ENCODE measurements around the gene SLC25A30. TPM values are rescaled to one million over a fixed set of nuclear protein-coding genes. Genes with fewer than 3 reads are reported as not detected.

Gene SLC25A30
- total RNA-seq, 6 experiments from 2014 or later = 16.5 to 27.2 (median 18.8) TPM

DNA sequence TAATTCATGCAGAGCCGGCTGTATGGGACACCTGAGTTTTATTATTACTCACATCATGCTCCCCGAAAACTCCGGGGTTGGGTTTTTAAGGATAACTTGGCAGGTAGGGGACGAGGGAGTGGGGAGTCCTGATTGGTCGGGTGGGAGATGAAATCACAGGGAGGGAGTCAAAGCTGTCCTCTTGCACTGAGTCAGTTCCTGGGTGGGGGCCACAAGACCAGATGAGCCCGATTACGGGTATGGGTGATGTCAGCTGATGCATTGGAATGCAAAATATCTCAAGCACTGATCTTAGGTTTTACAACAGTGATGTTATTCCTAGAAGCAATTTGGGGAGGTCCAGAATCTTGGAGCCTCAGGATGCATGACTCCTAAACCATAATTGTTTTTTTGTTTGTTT, 28.0 kb upstream of the SLC25A30 start:
- Mint-ChIP-seq H3K4me3 (no peak overlapping the region), H3K9me3 (no peaks in the 10 kb centered on the region), H3K27me3 (ENCODE audit: insufficient read depth) (peaks cover 14% of the 10 kb centered on the region), H3K27ac (no peak overlapping the region; the same call in 1 of the 2 replicates), H3K36me3 (ENCODE audit: low read depth) (no peaks in the 10 kb centered on the region), H3K4me1 (ENCODE audit: low read depth) (peaks cover 21% of the 10 kb centered on the region)
- peak; percentile 76 for DNase-seq
- TF ChIP-seq, protein P1, sequence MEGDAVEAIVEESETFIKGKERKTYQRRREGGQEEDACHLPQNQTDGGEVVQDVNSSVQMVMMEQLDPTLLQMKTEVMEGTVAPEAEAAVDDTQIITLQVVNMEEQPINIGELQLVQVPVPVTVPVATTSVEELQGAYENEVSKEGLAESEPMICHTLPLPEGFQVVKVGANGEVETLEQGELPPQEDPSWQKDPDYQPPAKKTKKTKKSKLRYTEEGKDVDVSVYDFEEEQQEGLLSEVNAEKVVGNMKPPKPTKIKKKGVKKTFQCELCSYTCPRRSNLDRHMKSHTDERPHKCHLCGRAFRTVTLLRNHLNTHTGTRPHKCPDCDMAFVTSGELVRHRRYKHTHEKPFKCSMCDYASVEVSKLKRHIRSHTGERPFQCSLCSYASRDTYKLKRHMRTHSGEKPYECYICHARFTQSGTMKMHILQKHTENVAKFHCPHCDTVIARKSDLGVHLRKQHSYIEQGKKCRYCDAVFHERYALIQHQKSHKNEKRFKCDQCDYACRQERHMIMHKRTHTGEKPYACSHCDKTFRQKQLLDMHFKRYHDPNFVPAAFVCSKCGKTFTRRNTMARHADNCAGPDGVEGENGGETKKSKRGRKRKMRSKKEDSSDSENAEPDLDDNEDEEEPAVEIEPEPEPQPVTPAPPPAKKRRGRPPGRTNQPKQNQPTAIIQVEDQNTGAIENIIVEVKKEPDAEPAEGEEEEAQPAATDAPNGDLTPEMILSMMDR (IDR thresholded peaks at IDR 0.05) = no peak

DNA sequence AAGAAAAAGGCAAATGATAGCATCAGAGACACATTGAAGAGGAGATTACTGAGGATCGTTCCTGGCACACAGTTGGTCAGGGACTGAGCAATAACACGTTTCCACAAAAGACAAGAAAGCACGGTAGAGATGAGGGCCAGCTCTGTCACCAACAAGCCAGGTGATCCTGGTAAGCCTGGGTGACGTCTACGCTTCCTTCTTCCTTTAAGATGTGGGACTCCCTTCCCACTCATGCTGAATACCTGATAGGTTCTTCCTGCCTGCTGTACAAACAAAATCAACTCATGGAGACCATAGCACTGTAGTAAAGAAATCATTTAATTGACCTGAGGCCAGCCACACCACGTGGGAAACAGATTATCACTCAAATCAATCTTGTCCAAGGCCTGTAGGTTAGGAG, 26.9 kb upstream of the SLC25A30 start:
- Mint-ChIP-seq H3K9me3 (no peaks in the 10 kb centered on the region), H3K4me1 (ENCODE audit: low read depth) (peaks cover 30% of the 10 kb centered on the region), H3K27ac (no peak overlapping the region), H3K36me3 (ENCODE audit: low read depth) (no peaks in the 10 kb centered on the region), H3K4me3 (no peak overlapping the region), H3K27me3 (ENCODE audit: insufficient read depth) (peaks cover 13% of the 10 kb centered on the region)
- TF ChIP-seq, protein P1 (IDR thresholded peaks at IDR 0.05) = no peak
- no peak for DNase-seq

DNA sequence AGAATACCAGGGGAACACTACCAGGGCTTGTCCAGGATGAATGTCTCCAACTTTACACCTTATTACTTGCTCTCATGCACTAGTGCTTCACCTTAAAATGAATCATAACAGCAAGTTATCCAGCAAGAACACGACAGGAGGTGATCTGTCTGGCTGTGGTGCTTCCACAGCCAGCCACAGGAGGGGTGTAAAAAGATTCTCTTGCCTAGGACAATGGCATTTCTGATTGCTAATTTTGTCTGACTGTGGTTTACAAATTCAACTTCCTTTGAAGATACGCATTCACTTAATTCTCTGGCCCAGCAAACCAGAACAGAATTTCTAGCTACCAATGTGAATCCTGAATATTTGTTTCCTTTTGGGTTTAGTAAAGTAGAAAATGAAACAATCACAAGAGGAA, 23.5 kb upstream of the SLC25A30 start:
- Mint-ChIP-seq H3K4me3 (peak overlapping the region; percentile 6; the same call in 1 of the 2 replicates), H3K27me3 (ENCODE audit: insufficient read depth) (peaks cover 6% of the 10 kb centered on the region), H3K9me3 (no peaks in the 10 kb centered on the region), H3K27ac (no peak overlapping the region), H3K4me1 (ENCODE audit: low read depth) (peaks cover 38% of the 10 kb centered on the region), H3K36me3 (ENCODE audit: low read depth) (no peaks in the 10 kb centered on the region)
- no peak for DNase-seq
- TF ChIP-seq, protein P1 (IDR thresholded peaks at IDR 0.05) = peak; percentile 40; the same call in 1 of the 2 replicates

DNA sequence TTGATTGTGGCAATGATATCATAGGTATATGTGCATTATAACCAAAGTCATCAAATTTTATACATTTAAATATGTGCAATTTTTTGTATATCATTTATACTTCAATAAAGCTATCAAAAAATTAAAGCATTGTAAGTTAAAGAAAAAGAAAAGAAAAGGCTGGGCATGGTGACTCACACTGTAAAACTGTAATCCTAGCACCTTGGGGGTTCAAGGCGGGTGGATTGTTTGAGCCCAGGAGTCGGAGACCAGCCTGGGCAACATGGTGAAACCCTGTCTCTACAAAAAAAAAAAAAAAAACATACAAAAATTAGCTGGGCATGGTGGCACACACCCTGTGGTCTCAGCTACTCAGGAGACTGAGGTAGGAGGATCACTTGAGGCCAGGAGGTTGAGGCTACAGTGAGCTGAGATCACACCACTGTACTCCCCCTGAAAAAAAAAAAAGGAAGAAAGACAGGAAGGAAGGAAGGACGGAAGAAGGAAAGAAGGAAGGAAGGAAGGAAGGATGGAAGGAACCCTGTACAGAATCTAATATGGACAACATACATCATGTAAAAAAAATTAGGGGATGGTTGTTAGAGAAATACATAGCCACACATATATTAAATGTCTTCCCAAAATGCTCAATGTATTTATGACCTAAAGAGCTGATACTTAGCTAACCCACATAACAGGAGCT, 21.7 kb upstream of the SLC25A30 start:
- H3K27me3 Mint-ChIP-seq (ENCODE audit: insufficient read depth) = peaks cover 4% of the 10 kb centered on the region; the same call in 1 of the 2 replicates
- DNase-seq = no peak
- no peak overlapping the region for H3K4me3 Mint-ChIP-seq
- TF ChIP-seq, protein P1 (IDR thresholded peaks at IDR 0.05) = no peak
- H3K27ac Mint-ChIP-seq = 0 out of 2 replicates have a peak overlapping the region, but pooled peaks have one; percentile 14
- no peaks in the 10 kb centered on the region for H3K36me3 Mint-ChIP-seq (ENCODE audit: low read depth)
- peaks cover 28% of the 10 kb centered on the region for H3K4me1 Mint-ChIP-seq (ENCODE audit: low read depth)
- H3K9me3 Mint-ChIP-seq = no peaks in the 10 kb centered on the region

DNA sequence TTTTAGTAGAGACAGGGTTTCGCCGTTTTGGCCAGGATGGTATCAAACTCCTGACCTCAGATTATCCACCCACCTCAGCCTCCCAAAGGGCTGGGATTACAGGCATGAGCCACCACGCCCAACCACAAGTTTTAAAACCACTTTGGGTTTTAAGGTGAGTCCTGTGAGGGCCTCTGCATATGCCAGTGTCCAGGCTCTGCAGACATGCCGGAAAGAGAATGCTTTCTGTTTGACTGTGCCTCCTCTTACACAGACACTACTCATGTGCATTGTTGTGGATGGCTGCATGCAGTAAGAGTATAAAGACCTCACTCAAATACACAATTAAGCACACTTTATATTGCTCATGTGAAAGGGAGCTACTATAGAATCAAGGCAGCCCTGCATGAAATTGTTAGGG, 20.8 kb upstream of the SLC25A30 start:
- no peak for DNase-seq
- Mint-ChIP-seq H3K9me3 (no peaks in the 10 kb centered on the region), H3K27ac (no peak overlapping the region), H3K4me3 (no peak overlapping the region), H3K4me1 (ENCODE audit: low read depth) (peaks cover 28% of the 10 kb centered on the region), H3K36me3 (ENCODE audit: low read depth) (no peaks in the 10 kb centered on the region), H3K27me3 (ENCODE audit: insufficient read depth) (no peaks in the 10 kb centered on the region; the same call in 1 of the 2 replicates)
- TF ChIP-seq, protein P1 (IDR thresholded peaks at IDR 0.05) = no peak

Measured in HFFc6 (cell line).